Sigmoid colon (tissue), 4 donors: ENCODE measurements around the gene ATP2B2.

ENCODE experiments used
- CTCF ChIP-seq, 4 experiments: fragments of 450-650 bp in 3 of 4; fragments of 200-600 bp in 1 of 4; IDR thresholded peaks; one replicate each; pipeline ENCODE4 v1.5.1; 2016 to 2019; ENCODE audit warnings: antibody characterized with exemption in 4 of 4, mild to moderate bottlenecking in 3 of 4, moderate library complexity in 2 of 4
- EP300 ChIP-seq, 4 donors: sonication (generic); formaldehyde crosslinking; IDR thresholded peaks; one replicate each; pipeline ENCODE4 v1.6.1; 2017; ENCODE audit warnings: antibody characterized with exemption in 4 of 4
- POLR2A ChIP-seq, 2 donors: fragments of 450-650 bp; IDR thresholded peaks; one replicate each; pipeline ENCODE4 v1.6.1; 2016; ENCODE audit warnings: antibody characterized with exemption in 2 of 2, mild to moderate bottlenecking in 2 of 2, moderate library complexity in 2 of 2
- POLR2AphosphoS5 ChIP-seq, 4 donors: sonication (generic); formaldehyde crosslinking; IDR thresholded peaks; one replicate each; pipeline ENCODE4 v1.6.1; 2017; ENCODE audit warnings: antibody characterized with exemption in 4 of 4

- TF ChIP-seq POLR2AphosphoS5 (IDR thresholded peaks at IDR 0.05) (no peak), CTCF (IDR thresholded peaks at IDR 0.05) (no peak), POLR2A (IDR thresholded peaks at IDR 0.05) (no peak), EP300 (IDR thresholded peaks at IDR 0.05) (no peak)
Observed at GRCh38 chr3:10421996-10422395, 83.4 kb downstream of the ATP2B2 start.
